Measurements from ENCODE around the gene TRIO. TPM values are rescaled to one million over a fixed set of nuclear protein-coding genes. Genes with fewer than 3 reads are reported as not detected.

The TRIO gene
- total RNA-seq, 1 experiment from 2014 or later: 88.8 TPM

DNA sequence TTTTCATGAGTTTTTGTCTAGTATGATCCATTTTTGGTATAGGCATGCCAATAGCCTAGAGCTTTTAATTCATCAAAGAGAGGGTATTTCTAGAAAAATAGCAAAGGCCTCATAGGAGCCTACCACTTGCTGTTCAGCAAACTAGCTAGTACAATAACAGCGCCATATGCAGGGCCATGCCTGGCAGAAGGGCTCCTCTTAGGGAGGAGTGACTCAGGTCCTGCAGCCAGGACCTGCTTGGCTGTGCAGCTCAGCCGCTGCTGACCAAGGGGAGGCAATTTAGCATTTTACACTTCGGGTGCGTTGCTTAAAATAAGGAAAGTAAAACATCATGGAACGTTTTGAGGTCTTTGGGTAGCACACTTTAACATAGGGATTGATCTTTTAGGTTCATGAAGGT, 100.6 kb downstream of the TRIO start:
- Mint-ChIP-seq H3K36me3 (no peaks in the 10 kb centered on the region), H3K27ac (no peak overlapping the region), H3K27me3 (ENCODE audit: low read depth) (no peaks in the 10 kb centered on the region), H3K4me3 (no peak overlapping the region), H3K9me3 (no peaks in the 10 kb centered on the region), H3K4me1 (peaks cover 66% of the 10 kb centered on the region)
- CTCF ChIA-PET: no interaction called here
- DNase-seq (ENCODE audit: low spot score): no peak
- TF ChIP-seq, protein P1, sequence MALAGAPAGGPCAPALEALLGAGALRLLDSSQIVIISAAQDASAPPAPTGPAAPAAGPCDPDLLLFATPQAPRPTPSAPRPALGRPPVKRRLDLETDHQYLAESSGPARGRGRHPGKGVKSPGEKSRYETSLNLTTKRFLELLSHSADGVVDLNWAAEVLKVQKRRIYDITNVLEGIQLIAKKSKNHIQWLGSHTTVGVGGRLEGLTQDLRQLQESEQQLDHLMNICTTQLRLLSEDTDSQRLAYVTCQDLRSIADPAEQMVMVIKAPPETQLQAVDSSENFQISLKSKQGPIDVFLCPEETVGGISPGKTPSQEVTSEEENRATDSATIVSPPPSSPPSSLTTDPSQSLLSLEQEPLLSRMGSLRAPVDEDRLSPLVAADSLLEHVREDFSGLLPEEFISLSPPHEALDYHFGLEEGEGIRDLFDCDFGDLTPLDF (CRISPR knock-in tag; IDR thresholded peaks at IDR 0.05): no peak
- no peak for TF ChIP-seq TP53 (CRISPR knock-in tag; IDR thresholded peaks at IDR 0.05)
- TF ChIP-seq AFF4 (CRISPR knock-in tag; IDR thresholded peaks at IDR 0.05; ENCODE audit: borderline replicate concordance): no peak
- TF ChIP-seq TEAD1 (CRISPR knock-in tag; IDR thresholded peaks at IDR 0.05): no peak
- TF ChIP-seq, protein P2, sequence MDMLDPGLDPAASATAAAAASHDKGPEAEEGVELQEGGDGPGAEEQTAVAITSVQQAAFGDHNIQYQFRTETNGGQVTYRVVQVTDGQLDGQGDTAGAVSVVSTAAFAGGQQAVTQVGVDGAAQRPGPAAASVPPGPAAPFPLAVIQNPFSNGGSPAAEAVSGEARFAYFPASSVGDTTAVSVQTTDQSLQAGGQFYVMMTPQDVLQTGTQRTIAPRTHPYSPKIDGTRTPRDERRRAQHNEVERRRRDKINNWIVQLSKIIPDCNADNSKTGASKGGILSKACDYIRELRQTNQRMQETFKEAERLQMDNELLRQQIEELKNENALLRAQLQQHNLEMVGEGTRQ (CRISPR knock-in tag; IDR thresholded peaks at IDR 0.05): no peak
- TF ChIP-seq ZBTB21 (CRISPR knock-in tag; IDR thresholded peaks at IDR 0.05; ENCODE audit: borderline replicate concordance): no peak
- no peak for TF ChIP-seq NR1H2 (CRISPR knock-in tag; IDR thresholded peaks at IDR 0.05)
- TF ChIP-seq PREB (CRISPR knock-in tag; IDR thresholded peaks at IDR 0.05; ENCODE audit: borderline replicate concordance): no peak
- TF ChIP-seq TEAD4 (CRISPR knock-in tag; IDR thresholded peaks at IDR 0.05): no peak
- no peak for TF ChIP-seq ZNF219 (CRISPR knock-in tag; IDR thresholded peaks at IDR 0.05; ENCODE audit: borderline replicate concordance)
- TF ChIP-seq OVOL2 (CRISPR knock-in tag; IDR thresholded peaks at IDR 0.05; ENCODE audit: borderline replicate concordance): no peak
- TF ChIP-seq NFATC4 (CRISPR knock-in tag; IDR thresholded peaks at IDR 0.05): no peak
- TF ChIP-seq, protein P3, sequence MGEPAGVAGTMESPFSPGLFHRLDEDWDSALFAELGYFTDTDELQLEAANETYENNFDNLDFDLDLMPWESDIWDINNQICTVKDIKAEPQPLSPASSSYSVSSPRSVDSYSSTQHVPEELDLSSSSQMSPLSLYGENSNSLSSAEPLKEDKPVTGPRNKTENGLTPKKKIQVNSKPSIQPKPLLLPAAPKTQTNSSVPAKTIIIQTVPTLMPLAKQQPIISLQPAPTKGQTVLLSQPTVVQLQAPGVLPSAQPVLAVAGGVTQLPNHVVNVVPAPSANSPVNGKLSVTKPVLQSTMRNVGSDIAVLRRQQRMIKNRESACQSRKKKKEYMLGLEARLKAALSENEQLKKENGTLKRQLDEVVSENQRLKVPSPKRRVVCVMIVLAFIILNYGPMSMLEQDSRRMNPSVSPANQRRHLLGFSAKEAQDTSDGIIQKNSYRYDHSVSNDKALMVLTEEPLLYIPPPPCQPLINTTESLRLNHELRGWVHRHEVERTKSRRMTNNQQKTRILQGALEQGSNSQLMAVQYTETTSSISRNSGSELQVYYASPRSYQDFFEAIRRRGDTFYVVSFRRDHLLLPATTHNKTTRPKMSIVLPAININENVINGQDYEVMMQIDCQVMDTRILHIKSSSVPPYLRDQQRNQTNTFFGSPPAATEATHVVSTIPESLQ (CRISPR knock-in tag; IDR thresholded peaks at IDR 0.05): no peak
- TF ChIP-seq ZNF396 (CRISPR knock-in tag; IDR thresholded peaks at IDR 0.05; ENCODE audit: borderline replicate concordance): no peak
- POLR2A ChIA-PET: no interaction called here
- no peak for ATAC-seq

GRCh38 chr5:14244721-14245120, 101.6 kb downstream of the TRIO start:
- peak; percentile 12 for ATAC-seq
- ChIA-PET POLR2A (no interaction called here), CTCF (interaction anchor here (1.8 to 3.3 kb wide), 2 partner anchors 14 to 25 kb away, joined by 10 to 13 read pairs; no protein-coding TSS in a partner anchor)
- no peak for DNase-seq (ENCODE audit: low spot score)
- TF ChIP-seq ZNF423 (CRISPR knock-in tag; IDR thresholded peaks at IDR 0.05) (no peak), FOXK1 (CRISPR knock-in tag; IDR thresholded peaks at IDR 0.05) (no peak), TCF7 (CRISPR knock-in tag; IDR thresholded peaks at IDR 0.05; ENCODE audit: low read depth) (no peak), NFATC4 (CRISPR knock-in tag; IDR thresholded peaks at IDR 0.05) (no peak), PREB (CRISPR knock-in tag; IDR thresholded peaks at IDR 0.05; ENCODE audit: borderline replicate concordance) (no peak), EMX1 (CRISPR knock-in tag; IDR thresholded peaks at IDR 0.05) (no peak)
- TF ChIP-seq, protein P4, sequence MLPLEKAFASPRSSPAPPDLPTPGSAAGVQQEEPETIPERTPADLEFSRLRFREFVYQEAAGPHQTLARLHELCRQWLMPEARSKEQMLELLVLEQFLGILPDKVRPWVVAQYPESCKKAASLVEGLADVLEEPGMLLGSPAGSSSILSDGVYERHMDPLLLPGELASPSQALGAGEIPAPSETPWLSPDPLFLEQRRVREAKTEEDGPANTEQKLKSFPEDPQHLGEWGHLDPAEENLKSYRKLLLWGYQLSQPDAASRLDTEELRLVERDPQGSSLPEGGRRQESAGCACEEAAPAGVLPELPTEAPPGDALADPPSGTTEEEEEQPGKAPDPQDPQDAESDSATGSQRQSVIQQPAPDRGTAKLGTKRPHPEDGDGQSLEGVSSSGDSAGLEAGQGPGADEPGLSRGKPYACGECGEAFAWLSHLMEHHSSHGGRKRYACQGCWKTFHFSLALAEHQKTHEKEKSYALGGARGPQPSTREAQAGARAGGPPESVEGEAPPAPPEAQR (CRISPR knock-in tag; IDR thresholded peaks at IDR 0.05): no peak
- no peaks in the 10 kb centered on the region for H3K9me3 Mint-ChIP-seq
- H3K27me3 Mint-ChIP-seq (ENCODE audit: low read depth): no peaks in the 10 kb centered on the region
- no peak overlapping the region for H3K4me3 Mint-ChIP-seq
- H3K4me1 Mint-ChIP-seq: peaks cover 67% of the 10 kb centered on the region
- H3K36me3 Mint-ChIP-seq: no peaks in the 10 kb centered on the region
- H3K27ac Mint-ChIP-seq: peak overlapping the region; percentile 31
